ENCODE results near the gene KAT8.

DNA sequence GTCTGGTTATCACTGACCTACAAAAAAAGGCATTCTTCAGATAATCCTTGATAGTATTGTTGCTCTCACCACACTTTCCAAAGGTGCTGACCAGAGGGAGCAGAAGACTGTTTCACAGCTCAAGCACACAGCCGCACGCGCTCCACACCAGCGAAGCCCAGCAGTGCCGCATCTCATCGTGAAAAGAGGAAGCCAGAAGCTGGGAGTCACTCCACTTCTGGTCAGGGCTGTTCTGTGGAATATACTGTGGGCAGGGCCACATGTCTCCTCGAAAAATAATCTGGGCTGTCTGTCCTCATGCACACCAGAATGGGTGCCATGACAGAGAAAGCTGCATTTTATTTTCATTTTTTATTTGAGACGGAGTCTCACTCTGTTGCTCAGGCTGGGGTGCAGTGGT is 39.7 kb downstream of the KAT8 start:
- TF ChIP-seq, protein P1, sequence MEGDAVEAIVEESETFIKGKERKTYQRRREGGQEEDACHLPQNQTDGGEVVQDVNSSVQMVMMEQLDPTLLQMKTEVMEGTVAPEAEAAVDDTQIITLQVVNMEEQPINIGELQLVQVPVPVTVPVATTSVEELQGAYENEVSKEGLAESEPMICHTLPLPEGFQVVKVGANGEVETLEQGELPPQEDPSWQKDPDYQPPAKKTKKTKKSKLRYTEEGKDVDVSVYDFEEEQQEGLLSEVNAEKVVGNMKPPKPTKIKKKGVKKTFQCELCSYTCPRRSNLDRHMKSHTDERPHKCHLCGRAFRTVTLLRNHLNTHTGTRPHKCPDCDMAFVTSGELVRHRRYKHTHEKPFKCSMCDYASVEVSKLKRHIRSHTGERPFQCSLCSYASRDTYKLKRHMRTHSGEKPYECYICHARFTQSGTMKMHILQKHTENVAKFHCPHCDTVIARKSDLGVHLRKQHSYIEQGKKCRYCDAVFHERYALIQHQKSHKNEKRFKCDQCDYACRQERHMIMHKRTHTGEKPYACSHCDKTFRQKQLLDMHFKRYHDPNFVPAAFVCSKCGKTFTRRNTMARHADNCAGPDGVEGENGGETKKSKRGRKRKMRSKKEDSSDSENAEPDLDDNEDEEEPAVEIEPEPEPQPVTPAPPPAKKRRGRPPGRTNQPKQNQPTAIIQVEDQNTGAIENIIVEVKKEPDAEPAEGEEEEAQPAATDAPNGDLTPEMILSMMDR (IDR thresholded peaks at IDR 0.05): no peak
- no peak for TF ChIP-seq POLR2A (IDR thresholded peaks at IDR 0.05)
